ENCODE data around the gene CHSY3.

- TF ChIP-seq POLR2A (IDR thresholded peaks at IDR 0.05; ENCODE audit: low read length) = no peak
- TF ChIP-seq GATA1 (IDR thresholded peaks at IDR 0.05; ENCODE audit: low read depth, low read length) = no peak
Measured at GRCh38 chr5:130109152-130109551, 204.9 kb downstream of the CHSY3 start.
